Progenitor cell of endocrine pancreas (in vitro differentiated cells): ENCODE measurements around the gene PIK3CA. TPM values are rescaled to one million over a fixed set of nuclear protein-coding genes. Genes with fewer than 3 reads are reported as not detected.

Experiments used
- DNase-seq: peaks from one replicate; pipeline ENCODE4 v3.0.0; 2021; ENCODE audit warnings: low spot score; ENCODE audit not compliant: unreplicated experiment
- H3K27ac Mint-ChIP-seq: 2 replicates; pipeline ENCODE4 v1.8.0; 2021; ENCODE audit warnings: mild to moderate bottlenecking, moderate library complexity, mixed read lengths
- H3K27me3 Mint-ChIP-seq: 2 replicates; pipeline ENCODE4 v1.8.0; 2021; ENCODE audit warnings: mixed read lengths
- H3K36me3 Mint-ChIP-seq: 2 replicates; pipeline ENCODE4 v1.8.0; 2022; ENCODE audit warnings: mixed read lengths; ENCODE audit not compliant: insufficient read depth
- H3K4me1 Mint-ChIP-seq: 2 replicates; pipeline ENCODE4 v1.8.0; 2021; ENCODE audit warnings: low read depth, mixed read lengths
- H3K4me3 Mint-ChIP-seq: 2 replicates; pipeline ENCODE4 v1.8.0; 2021; ENCODE audit warnings: low read depth, mild to moderate bottlenecking, moderate library complexity, mixed read lengths
- H3K9me3 Mint-ChIP-seq: 2 replicates; pipeline ENCODE4 v1.8.0; 2021; ENCODE audit warnings: low read depth, mixed read lengths
- CTCF ChIP-seq: fragments of 200-600 bp; sonication (generic); IDR thresholded peaks from one replicate; pipeline ENCODE4 v1.5.0; 2021; ENCODE audit warnings: antibody characterized with exemption, mild to moderate bottlenecking; ENCODE audit not compliant: unreplicated experiment
- total RNA-seq: library from RNA; stranded (reverse); gene quantifications from 2 replicates; pipeline ENCODE4 v1.2.1, GENCODE V29; 2021

PIK3CA gene
- total RNA-seq, 1 donor from 2014 or later = 19.2 TPM

GRCh38 chr3:179149406-179149867, 1.3 kb downstream of the PIK3CA start:
- TF ChIP-seq CTCF = no peak
- H3K4me3 Mint-ChIP-seq = peak overlapping the region; percentile 86
- H3K4me1 Mint-ChIP-seq = peaks cover 17% of the 10 kb centered on the region
- no peaks in the 10 kb centered on the region for H3K36me3 Mint-ChIP-seq
- no peaks in the 10 kb centered on the region for H3K27me3 Mint-ChIP-seq
- no peak for DNase-seq
- peak overlapping the region; percentile 95 for H3K27ac Mint-ChIP-seq
- no peaks in the 10 kb centered on the region for H3K9me3 Mint-ChIP-seq

DNA sequence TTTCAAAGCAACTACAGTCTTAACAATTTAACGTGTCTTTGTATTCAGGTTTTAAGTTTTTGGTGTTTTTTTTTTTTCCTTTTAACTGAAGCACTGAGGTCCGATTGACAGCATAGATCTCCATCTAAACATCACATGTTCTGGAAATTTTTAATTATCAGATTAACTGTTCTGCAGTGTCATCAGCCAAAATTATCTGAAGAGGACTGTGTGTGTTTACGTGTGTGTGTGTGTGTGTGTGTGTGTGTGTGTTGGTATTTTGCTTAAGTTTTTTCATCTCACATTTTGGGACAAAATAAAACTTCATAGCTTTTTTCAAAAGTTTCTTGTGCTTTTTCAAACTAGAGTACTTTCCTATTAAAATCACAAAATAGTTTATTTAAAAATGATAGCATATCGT, 1.8 kb downstream of the PIK3CA start:
- H3K36me3 Mint-ChIP-seq = no peaks in the 10 kb centered on the region

DNA sequence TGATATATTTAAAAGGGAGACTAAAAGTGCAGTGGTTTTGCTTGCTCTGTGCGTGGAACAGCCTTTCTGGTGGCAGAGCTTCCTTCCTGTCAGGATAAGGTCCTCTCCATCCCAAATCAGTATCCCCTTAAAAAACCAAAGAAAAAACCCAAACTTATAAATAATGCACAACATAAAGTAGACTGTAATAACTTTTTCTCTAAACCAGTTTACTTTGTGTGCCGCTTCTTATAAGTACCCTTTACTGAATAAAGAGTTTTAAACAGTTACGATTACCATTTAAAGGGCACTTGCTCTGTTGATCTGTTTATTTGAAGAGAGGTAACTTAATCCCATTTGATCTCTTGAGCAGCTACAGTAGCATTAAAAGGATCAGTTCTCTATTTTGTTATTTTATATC, 2.5 kb downstream of the PIK3CA start:
- Mint-ChIP-seq H3K27me3 (no peaks in the 10 kb centered on the region), H3K27ac (no peak overlapping the region), H3K36me3 (no peaks in the 10 kb centered on the region), H3K4me1 (peaks cover 17% of the 10 kb centered on the region), H3K4me3 (no peak overlapping the region), H3K9me3 (no peaks in the 10 kb centered on the region)
- DNase-seq = no peak
- TF ChIP-seq CTCF = no peak

More for the DNA sequence above, 1.8 kb downstream of the PIK3CA start:
- no peak for TF ChIP-seq CTCF
- DNase-seq = no peak
- Mint-ChIP-seq H3K27ac (peak overlapping the region; percentile 95), H3K4me3 (peak overlapping the region; percentile 86), H3K4me1 (peaks cover 17% of the 10 kb centered on the region), H3K9me3 (no peaks in the 10 kb centered on the region), H3K27me3 (no peaks in the 10 kb centered on the region)

- no peak overlapping the region for H3K4me3 Mint-ChIP-seq
- H3K4me1 Mint-ChIP-seq = peaks cover 19% of the 10 kb centered on the region
- H3K27ac Mint-ChIP-seq = peak overlapping the region; percentile 2
- TF ChIP-seq CTCF = no peak
- H3K27me3 Mint-ChIP-seq = no peaks in the 10 kb centered on the region
- no peaks in the 10 kb centered on the region for H3K9me3 Mint-ChIP-seq
- no peaks in the 10 kb centered on the region for H3K36me3 Mint-ChIP-seq
- no peak for DNase-seq
These were observed 3.3 kb downstream of the PIK3CA start for GRCh38 chr3:179151474-179151873.

- Mint-ChIP-seq H3K4me1 (peaks cover 7% of the 10 kb centered on the region), H3K4me3 (no peak overlapping the region), H3K36me3 (no peaks in the 10 kb centered on the region), H3K27me3 (no peaks in the 10 kb centered on the region), H3K27ac (no peak overlapping the region), H3K9me3 (peaks cover 2% of the 10 kb centered on the region)
- no peak for DNase-seq
- TF ChIP-seq CTCF = no peak
These were observed 8.0 kb downstream of the PIK3CA start for GRCh38 chr3:179156170-179156569.
